GM12874 (cell line): ENCODE measurements around the gene CA9.

Experiments
- TF ChIP-seq, protein P1 (sequence below): IDR thresholded peaks from 2 replicates; pipeline ENCODE4 v1.5.1; 2011; ENCODE audit warnings: low read depth, mild to moderate bottlenecking, control low read depth, low read length, moderate library complexity; ENCODE audit not compliant: insufficient read depth

Gene CA9

DNA sequence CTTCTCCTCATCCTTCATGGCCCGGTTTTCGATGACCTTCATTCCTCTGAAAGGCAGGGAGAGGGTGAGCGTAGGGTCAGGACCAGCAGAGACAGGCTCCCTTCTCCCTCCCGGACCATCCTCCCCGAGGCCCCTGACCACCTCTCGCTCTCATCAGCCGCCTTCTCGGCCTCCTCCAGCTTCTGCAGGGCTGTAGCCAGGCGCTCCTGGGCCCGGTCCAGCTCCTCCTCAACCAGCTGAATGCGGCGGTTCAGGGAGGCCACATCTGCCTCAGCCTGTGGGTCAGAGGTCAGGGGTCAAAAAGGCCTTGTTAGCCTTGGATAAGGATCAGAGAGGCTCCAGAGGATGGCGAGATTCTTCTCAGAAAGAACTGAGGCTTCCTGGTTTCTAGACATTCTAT lies 11.8 kb downstream of the CA9 start:
- TF ChIP-seq, protein P1, sequence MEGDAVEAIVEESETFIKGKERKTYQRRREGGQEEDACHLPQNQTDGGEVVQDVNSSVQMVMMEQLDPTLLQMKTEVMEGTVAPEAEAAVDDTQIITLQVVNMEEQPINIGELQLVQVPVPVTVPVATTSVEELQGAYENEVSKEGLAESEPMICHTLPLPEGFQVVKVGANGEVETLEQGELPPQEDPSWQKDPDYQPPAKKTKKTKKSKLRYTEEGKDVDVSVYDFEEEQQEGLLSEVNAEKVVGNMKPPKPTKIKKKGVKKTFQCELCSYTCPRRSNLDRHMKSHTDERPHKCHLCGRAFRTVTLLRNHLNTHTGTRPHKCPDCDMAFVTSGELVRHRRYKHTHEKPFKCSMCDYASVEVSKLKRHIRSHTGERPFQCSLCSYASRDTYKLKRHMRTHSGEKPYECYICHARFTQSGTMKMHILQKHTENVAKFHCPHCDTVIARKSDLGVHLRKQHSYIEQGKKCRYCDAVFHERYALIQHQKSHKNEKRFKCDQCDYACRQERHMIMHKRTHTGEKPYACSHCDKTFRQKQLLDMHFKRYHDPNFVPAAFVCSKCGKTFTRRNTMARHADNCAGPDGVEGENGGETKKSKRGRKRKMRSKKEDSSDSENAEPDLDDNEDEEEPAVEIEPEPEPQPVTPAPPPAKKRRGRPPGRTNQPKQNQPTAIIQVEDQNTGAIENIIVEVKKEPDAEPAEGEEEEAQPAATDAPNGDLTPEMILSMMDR, result no peak

DNA sequence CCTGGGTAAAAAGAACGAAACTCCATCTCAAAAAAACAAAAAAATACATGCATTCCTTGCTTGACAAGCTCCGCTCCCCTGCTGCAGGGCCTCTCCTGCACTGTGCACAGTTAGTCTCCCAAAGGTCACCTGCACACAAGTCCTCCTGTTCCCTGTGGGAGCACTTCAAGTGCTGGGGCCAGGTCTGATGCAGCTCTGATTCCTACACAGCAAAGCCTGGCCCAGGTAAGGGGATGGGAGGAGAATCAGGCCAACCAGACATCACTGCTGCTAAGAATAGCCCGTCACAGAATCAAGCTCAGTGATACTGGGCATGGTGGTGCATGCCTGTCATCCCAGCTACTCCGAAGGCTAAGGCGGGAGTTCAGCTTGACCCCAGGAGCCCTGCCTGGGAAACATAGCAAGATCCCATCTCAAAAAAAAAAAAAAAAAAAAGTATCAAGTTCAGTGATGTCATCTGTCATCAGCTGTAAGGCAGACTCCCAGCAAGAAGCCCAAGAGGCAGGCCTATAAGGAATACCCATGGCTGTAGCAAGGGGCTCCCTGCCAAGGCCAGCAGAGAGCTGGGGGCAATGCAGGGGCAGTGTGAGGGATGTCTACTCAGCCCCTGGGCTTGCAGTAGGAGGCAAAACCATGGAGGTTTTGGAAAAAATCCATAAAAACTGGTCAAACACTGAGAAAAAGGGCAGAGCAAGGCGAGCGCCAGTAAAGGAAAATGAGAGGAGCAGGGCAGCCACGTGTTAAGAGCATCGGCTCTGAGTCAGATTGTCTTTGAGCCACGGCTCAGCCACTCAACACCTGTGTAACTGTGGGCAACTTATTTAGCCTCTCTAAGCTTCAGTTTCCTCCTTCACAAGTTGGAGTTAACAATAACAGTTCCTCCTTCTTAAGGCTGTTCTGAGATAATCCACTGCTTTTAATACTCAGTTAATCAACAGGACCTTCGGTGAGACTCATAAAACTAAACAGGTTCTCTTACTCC lies 12.8 kb downstream of the CA9 start:
- TF ChIP-seq, protein P1, result no peak

DNA sequence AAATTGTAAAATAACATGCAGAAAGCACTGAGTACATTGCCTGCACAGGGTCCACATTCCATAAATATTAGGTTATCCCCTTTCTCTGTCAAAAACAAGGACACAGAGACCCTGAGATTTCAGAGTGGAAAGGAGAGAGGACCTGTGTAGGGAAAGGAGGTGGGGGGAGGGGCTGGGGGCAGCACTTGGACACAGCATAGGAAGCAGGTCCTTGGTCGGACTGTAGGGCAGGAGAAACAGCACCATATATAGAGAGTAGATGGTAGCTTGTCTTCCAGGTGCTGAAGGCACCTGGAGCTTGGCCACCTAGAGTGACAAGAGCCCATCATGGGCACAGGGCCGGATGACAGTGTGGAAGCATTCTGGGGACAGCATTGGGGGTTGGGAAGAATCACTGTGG lies 13.6 kb downstream of the CA9 start:
- TF ChIP-seq, protein P1, result no peak

GRCh38 chr9:35687972-35688557 lies 14.3 kb downstream of the CA9 start:
- TF ChIP-seq, protein P1, result no peak

- TF ChIP-seq, protein P1, result no peak
Observed at GRCh38 chr9:35688558-35689541, 15.1 kb downstream of the CA9 start.

DNA sequence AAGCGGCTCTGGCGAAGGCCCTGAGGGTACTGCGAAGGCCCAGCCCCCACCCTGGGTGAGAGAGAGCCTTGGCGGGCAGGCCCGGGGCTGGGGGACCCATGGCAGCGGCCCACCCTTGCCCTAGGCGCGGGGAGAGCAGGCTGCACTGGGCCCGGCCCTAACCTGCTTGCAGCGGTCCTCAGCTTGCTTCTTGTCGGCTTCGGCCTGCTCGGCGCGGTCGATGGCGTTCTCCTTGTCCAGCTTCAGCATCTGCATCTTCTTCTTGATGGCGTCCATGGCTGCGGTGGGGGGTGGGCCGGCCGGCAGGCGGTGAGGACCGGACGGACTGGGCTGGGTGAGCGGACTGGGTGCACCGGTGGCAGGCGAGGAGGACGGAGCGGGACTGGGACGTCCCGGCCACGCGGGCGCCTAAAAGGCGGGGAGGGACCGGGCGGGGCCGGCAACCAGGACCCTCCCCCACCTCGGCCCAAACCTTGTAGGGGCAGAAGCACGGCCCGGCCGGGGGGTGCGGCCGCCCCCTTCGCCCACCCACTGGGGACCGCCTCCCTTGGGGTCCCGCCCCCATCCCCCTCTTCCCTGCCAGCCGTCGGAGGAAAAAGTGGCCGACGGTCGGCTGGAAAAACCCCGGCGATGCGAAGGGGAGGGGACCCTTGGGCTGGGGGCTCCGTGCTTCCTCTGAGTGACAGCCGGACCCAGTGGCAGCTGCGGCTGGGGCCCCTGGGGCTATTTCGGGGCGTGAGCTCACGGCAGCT lies 16.0 kb downstream of the CA9 start, which contains the start of gene TPM2:
TSS of gene TPM2 (minus strand) at position 384 of the 752 bp plus-strand sequence. CDS start at position 276, 108 bp downstream.
- TF ChIP-seq, protein P1, result no peak
